PC-3 (cell line): ENCODE measurements around the gene MPV17L. TPM values are rescaled to one million over a fixed set of nuclear protein-coding genes. Genes with fewer than 3 reads are reported as not detected.
"Not testable (repeated sequence)": the region's sequence is repeated elsewhere in the genome, so short reads cannot be mapped to it uniquely, and the experiment has no call there.

Source experiments
- ATAC-seq: fragments of 200-7000 bp; cut with Tn5 transposase; 2 replicates; pipeline ENCODE4 v1.9.1; 2020; ENCODE audit warnings: mild to moderate bottlenecking, moderate library complexity
- BruUV-seq: library from RNA; stranded (reverse); fragments of 400-500 nt; replicated peaks from 2 replicates; lab custom pipeline; 2021; lab: Mats Ljungman, UMichigan
- CTCF ChIA-PET: fragments of 300-600 bp; sonication (Branson Sonifier 250); formaldehyde crosslinking; loops from one replicate; lab custom pipeline; 2022; ENCODE audit warnings: antibody characterized with exemption; lab: Charles Lee
- POLR2A ChIA-PET: fragments of 300-600 bp; sonication (Branson Sonifier 250); formaldehyde crosslinking; loops from one replicate; lab custom pipeline; 2022; ENCODE audit warnings: antibody characterized with exemption; ENCODE audit not compliant: unreplicated experiment; lab: Charles Lee
- DNase-seq: peaks from one replicate; pipeline ENCODE4 v3.0.0-alpha.2; 2015
- H2AFZ ChIP-seq: fragments of 300-600 bp; sonication (generic); 2 replicates; pipeline ENCODE4 v1.6.0; 2016; ENCODE audit warnings: antibody characterized with exemption, low read length
- H3F3A ChIP-seq: fragments of 300-600 bp; sonication (generic); one replicate; pipeline ENCODE4 v1.6.0; 2017; ENCODE audit warnings: antibody characterized with exemption, low read length, control low read depth, mild to moderate bottlenecking; ENCODE audit not compliant: unreplicated experiment
- H3K27ac ChIP-seq: fragments of 300-600 bp; sonication (generic); 2 replicates; pipeline ENCODE4 v1.5.1; 2016; ENCODE audit warnings: mild to moderate bottlenecking, low read length
- H3K27me3 ChIP-seq: fragments of 300-600 bp; sonication (generic); 2 replicates; pipeline ENCODE4 v1.6.1; 2016; ENCODE audit warnings: low read length, mixed read lengths
- H3K36me3 ChIP-seq: fragments of 300-600 bp; sonication (generic); 2 replicates; pipeline ENCODE4 v1.6.1; 2016; ENCODE audit warnings: low read depth, mixed run types, low read length, mixed read lengths
- H3K4me1 ChIP-seq: fragments of 300-600 bp; sonication (generic); 2 replicates; pipeline ENCODE4 v1.5.1; 2016; ENCODE audit warnings: low read length; ENCODE audit not compliant: insufficient read depth
- H3K4me2 ChIP-seq: fragments of 300-600 bp; sonication (generic); 2 replicates; pipeline ENCODE4 v1.6.0; 2016; ENCODE audit warnings: low read length
- H3K4me3 ChIP-seq: fragments of 300-600 bp; sonication (generic); 2 replicates; pipeline ENCODE4 v1.5.1; 2016; ENCODE audit warnings: mild to moderate bottlenecking, low read length, mixed read lengths
- H3K79me2 ChIP-seq: fragments of 300-600 bp; sonication (generic); 2 replicates; pipeline ENCODE4 v1.6.1; 2017; ENCODE audit warnings: low read length, mixed read lengths
- H3K9ac ChIP-seq: fragments of 300-600 bp; sonication (generic); 2 replicates; pipeline ENCODE4 v1.6.0; 2016; ENCODE audit warnings: mild to moderate bottlenecking, low read length
- H3K9me2 ChIP-seq: fragments of 300-600 bp; sonication (generic); replicated peaks from 2 replicates; pipeline ENCODE4 v1.6.1; 2016; ENCODE audit warnings: mixed run types, low read length, mixed read lengths
- H3K9me3 ChIP-seq: fragments of 300-600 bp; sonication (generic); 2 replicates; pipeline ENCODE4 v1.6.1; 2016; ENCODE audit warnings: low read length, mixed read lengths
- H4K20me1 ChIP-seq: fragments of 300-600 bp; sonication (generic); 2 replicates; pipeline ENCODE4 v1.6.1; 2016; ENCODE audit warnings: low read length, mixed read lengths
- intact Hi-C: fragments of 100-400 bp; cut with micrococcal nuclease; formaldehyde crosslinking; loops from 2 replicates; pipeline ENCODE4 v1.9.0; 2023
- total RNA-seq: library from RNA; depleted of rRNA; stranded (reverse); fragments of >200 nt; gene quantifications from 2 replicates; pipeline ENCODE4 v1.2.3, GENCODE V29; 2014

MPV17L gene
- total RNA-seq, 1 experiment from 2014 or later, result 6.0 TPM

DNA sequence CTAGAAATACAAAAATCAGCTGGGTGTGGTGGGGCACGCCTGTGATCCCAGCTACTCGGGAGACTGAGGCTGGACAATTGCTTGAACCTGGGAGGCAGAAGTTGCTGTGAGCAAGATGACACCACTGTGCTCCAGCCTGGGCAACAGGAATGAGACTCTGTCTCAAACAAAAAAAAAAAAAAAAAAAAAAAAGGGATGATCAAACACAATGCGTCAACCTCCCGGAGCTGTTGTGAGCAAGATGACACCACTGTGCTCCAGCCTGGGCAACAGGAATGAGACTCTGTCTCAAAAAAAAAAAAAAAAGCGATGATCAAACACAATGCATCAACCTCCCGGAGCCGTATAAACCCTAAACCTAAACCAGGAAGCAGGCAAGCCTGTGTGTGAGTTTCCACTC is 38.1 kb upstream of the MPV17L start:
- H3F3A ChIP-seq, H3K9me3 ChIP-seq, H2AFZ ChIP-seq, H3K9ac ChIP-seq, CTCF ChIA-PET, H3K27me3 ChIP-seq, H3K4me2 ChIP-seq, POLR2A ChIA-PET, H4K20me1 ChIP-seq, H3K9me2 ChIP-seq, H3K4me1 ChIP-seq, H3K4me3 ChIP-seq, DNase-seq, H3K79me2 ChIP-seq, H3K27ac ChIP-seq, intact Hi-C loops, ATAC-seq, H3K36me3 ChIP-seq, BruUV-seq: not testable (repeated sequence)

DNA sequence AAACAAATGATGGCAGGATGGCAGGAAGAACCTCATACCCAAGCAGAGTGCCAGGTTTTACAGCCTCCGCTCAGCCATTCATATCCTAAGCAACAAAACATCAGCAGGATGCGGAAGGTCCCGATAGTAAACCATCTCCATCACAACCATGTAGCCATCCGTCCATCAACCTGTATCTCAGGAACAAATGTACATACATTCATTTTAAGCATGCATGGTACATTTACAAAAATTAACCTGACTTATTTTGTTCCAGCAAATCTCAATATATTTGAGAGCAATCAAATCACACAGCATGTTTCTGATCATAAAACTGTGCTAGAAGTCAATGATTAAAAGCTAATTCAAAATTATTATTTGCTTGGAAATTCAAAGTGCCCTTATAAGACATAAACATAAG is 17.4 kb upstream of the MPV17L start, which contains the start of gene NPIPA5:
NPIPA5 (minus strand) TSS at position 101 of the 400 bp plus-strand sequence; CDS start at position 101, 0 bp downstream.
- ATAC-seq, H4K20me1 ChIP-seq, H3K4me3 ChIP-seq, intact Hi-C loops, DNase-seq, H3K9me3 ChIP-seq, BruUV-seq, POLR2A ChIA-PET, H3K36me3 ChIP-seq, H3K27me3 ChIP-seq, H3K27ac ChIP-seq, H3K4me1 ChIP-seq, H3K79me2 ChIP-seq, H2AFZ ChIP-seq, H3F3A ChIP-seq, H3K4me2 ChIP-seq, CTCF ChIA-PET, H3K9me2 ChIP-seq, H3K9ac ChIP-seq: not testable (repeated sequence)

- H3K36me3 ChIP-seq, H3K9ac ChIP-seq, H3K4me3 ChIP-seq, H3F3A ChIP-seq, H2AFZ ChIP-seq, H3K27ac ChIP-seq, intact Hi-C loops, H3K4me2 ChIP-seq, H3K9me2 ChIP-seq, CTCF ChIA-PET, H3K79me2 ChIP-seq, POLR2A ChIA-PET, H4K20me1 ChIP-seq, H3K4me1 ChIP-seq, BruUV-seq, H3K9me3 ChIP-seq, ATAC-seq, H3K27me3 ChIP-seq: not testable (repeated sequence)
- DNase-seq, result peak; percentile 49
Observed at GRCh38 chr16:15382810-15383209, 12.7 kb upstream of the MPV17L start.

DNA sequence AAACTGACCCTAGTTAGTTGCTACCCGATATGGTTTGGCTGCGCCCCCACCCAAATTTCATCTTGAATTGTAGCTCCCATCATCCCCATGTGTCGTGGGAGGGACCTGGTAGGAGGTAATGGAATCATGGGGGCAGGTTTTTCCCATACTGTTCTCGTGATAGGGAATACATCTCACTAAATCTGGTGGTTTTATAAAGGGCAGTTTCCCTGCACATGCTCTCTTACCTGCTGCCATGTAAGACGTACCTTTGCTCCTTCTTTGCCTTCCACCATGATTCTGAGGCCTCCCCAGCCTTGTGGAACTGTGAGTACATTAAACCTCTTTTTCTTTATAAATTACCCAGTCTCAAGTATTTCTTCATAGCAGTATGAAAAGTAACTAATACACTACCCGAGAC is 7.5 kb upstream of the MPV17L start:
- H3K9me3 ChIP-seq, DNase-seq, intact Hi-C loops, H3K9ac ChIP-seq, H3K36me3 ChIP-seq, H3K4me2 ChIP-seq, H2AFZ ChIP-seq, H4K20me1 ChIP-seq, H3F3A ChIP-seq, H3K4me3 ChIP-seq, POLR2A ChIA-PET, H3K4me1 ChIP-seq, H3K9me2 ChIP-seq, BruUV-seq, H3K27ac ChIP-seq, CTCF ChIA-PET, ATAC-seq, H3K79me2 ChIP-seq, H3K27me3 ChIP-seq: not testable (repeated sequence)

DNA sequence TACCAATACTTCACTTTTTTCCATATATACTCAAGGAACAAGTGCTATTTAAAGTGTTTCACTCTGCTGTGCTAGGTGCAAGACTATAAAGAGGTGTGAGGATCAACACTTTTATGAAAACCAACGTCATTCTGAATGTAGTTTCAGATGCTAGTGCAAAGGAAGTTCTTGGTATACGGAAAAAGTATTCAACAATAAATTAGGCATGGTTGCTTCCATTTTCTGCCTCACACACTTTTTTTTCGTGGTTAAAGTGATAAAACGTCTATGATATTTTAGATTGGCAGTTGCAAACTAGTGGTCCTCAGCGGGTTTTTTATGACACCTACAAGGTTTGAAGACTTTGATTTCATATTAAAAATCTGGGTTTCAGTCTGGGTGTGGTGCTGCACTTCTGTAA is 5.6 kb upstream of the MPV17L start:
- H3K27me3 ChIP-seq, CTCF ChIA-PET, H2AFZ ChIP-seq, POLR2A ChIA-PET, H3K4me2 ChIP-seq, H3K9me3 ChIP-seq, intact Hi-C loops, ATAC-seq, H3K4me1 ChIP-seq, BruUV-seq, H3K36me3 ChIP-seq, H4K20me1 ChIP-seq, H3K4me3 ChIP-seq, DNase-seq, H3K9me2 ChIP-seq, H3K9ac ChIP-seq, H3K79me2 ChIP-seq, H3K27ac ChIP-seq, H3F3A ChIP-seq: not testable (repeated sequence)

- H3K9ac ChIP-seq, H4K20me1 ChIP-seq, DNase-seq, H3K9me3 ChIP-seq, BruUV-seq, H3K4me2 ChIP-seq, H3K9me2 ChIP-seq, H3K79me2 ChIP-seq, H3K4me1 ChIP-seq, H3K27me3 ChIP-seq, intact Hi-C loops, POLR2A ChIA-PET, H2AFZ ChIP-seq, CTCF ChIA-PET, H3K36me3 ChIP-seq, H3K27ac ChIP-seq, ATAC-seq, H3F3A ChIP-seq, H3K4me3 ChIP-seq: not testable (repeated sequence)
Observed at GRCh38 chr16:15393025-15393424, 2.5 kb upstream of the MPV17L start.

DNA sequence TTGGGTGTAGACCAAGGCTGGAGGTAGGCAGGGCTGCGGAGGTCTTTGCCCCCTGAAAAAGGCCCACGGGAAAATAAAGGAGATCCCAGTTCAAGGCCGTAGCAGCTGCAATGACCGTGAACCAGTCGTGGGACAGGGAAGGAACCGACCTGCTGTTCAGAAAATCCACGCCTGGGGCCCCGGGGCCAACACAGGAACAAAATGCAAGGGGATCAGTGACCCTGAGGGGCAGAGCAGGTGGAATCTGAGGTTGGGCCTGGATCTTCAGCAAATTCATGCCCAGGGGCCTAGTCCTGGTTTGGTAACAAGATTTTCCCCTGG is 915 bp downstream of the MPV17L start:
- TSS peak; percentile 35 for BruUV-seq
- POLR2A ChIA-PET, H3K27ac ChIP-seq, intact Hi-C loops, H4K20me1 ChIP-seq, H3K9me2 ChIP-seq, H3K27me3 ChIP-seq, H3K79me2 ChIP-seq, CTCF ChIA-PET, ATAC-seq, H3K9ac ChIP-seq, H2AFZ ChIP-seq, DNase-seq, H3K4me1 ChIP-seq, H3K36me3 ChIP-seq, H3F3A ChIP-seq, H3K9me3 ChIP-seq: not testable (repeated sequence)
- H3K4me3 ChIP-seq, result peak overlapping the region; percentile 59
- H3K4me2 ChIP-seq, result peak overlapping the region; percentile 71; the same call in 1 of the 2 replicates
